ENCODE measurements around the gene STAM.

DNA sequence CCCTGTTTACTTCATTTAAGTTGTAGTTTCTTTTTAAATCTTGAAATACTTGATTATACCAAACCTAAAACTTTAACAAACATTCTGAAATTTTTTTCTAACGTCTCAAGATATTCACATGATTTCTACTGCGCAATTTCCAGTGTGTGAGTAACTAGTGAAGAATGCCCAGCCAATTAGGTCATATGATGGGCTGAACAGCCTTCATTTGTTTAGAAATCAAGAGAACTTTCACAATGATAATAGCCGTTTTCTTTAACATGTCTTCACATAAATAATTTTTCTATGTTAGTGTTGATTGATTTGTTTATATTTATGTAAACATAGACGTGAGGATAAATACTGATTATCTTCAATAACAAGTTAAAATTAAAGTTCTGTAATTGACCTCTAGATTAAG is 21.8 kb downstream of the STAM start:
- TF ChIP-seq TAF1 (IDR thresholded peaks at IDR 0.05; ENCODE audit: borderline replicate concordance, low read depth, low read length) (no peak), POLR2A (IDR thresholded peaks at IDR 0.05; ENCODE audit: low read depth, low read length) (no peak)
